Stimulated activated CD4-positive, alpha-beta T cell treated with anti-CD3 and anti-CD28 coated beads, Interleukin-4, amount 100 ng/mL, for 48 hours (primary cell): ENCODE results near the gene CUL4B.
"Not testable (repeated sequence)": the region's sequence is repeated elsewhere in the genome, so short reads cannot be mapped to it uniquely, and the experiment has no call there.

Source experiments
- DNase-seq, 2 donors: peaks; one replicate each; pipeline ENCODE4 v3.0.0-alpha.2; 2020; ENCODE audit warnings: low read depth in 2 of 2

The CUL4B gene

DNA sequence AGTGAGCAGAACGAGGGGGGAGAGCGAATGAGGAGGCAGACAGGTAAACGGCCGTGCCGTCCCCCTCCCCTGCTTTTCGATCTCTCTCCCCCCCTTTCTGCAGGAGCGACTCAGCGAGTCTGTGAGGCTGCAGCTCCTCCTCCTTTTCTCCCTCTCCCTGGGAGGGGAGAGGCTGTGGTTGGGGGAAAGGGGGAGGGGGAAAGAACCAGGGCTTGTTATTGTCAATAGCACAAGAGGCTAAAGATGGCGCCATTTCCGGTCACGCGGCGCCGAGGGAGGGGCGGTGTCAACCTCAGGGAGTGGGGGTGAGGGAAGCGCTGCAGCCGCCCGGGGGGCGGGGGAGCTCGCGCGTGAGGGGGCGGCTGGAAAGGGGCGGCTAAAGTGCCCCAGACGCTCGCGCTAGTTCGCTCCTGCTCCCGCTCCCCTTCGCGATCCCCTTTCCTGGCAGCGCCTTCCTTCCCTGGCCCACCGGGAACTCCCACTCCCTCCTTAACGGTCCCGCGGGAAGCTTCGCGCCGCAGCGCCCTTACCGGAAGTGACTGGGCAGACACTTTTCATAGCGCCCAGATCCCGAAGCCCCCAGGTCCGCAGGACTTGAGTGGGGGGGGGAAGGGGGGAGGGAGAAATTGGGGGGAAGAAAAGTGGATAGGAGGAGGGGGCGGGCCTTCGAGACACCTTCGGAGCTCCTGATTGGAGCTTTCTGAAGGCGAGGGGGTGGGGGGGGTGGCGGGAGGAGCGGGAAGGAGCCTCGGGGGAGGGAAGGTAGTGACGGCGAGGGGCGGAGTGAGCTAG is at the start of gene CUL4B:
TSS of gene CUL4B (minus strand) at position 121 of the 792 bp plus-strand sequence. CDS start 324 bp downstream, outside the sequence.
- DNase-seq: peak; percentile 77 to 88

DNA sequence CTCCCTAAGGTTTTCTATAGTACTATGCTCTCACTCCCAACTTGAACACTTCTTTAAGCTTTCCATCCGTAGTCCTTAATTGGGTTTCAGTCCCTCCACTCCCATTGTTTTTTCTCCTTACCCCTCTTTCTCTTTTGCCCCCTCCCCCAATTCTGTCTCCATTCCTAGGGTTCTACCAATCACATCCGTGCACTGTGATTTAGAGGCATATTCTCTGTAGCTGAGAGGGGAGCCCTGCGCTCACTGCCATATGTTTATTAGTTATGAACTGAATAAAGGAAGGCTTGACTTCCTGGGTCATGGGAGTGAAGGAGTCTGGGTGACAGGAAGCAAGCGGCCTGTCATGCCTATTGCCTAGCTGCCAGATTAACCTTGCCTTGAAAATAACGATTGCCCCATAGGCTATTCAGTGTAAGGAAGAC is 43.6 kb upstream of the CUL4B start:
- DNase-seq: no peak

DNA sequence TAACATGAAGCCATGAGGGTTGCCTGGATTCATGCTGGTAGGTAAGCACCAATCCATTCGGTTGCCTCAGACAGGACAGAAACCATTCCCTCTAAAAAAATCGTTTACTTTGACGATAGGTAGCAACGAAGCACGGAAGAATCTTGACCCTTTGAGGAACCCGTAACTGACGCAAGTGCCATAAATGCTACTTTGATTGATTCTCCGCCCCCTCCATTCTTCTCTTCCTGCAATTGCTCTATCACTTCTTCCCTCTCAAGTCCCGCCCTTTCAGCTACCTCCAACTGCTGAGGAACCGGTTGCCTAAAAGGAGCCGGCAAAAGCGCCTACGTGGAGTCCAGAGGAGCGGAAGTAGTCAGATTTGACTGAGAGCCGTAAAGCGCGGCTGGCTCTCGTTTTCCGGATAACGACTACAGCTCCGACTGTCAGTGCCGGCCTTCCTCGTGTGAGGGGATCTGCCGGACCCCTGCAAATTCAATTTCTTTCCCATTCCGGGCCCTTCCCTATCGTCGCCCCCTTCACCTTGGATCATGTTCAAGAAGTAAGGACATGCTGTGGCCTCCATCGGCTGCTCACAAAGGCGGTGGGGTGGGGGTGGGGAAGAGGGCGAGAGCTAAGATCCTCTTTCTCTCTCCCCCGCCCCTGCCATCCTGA is 43.1 kb upstream of the CUL4B start, which contains the start of gene MCTS1:
TSS of gene MCTS1 (plus strand) at position 395 of the 654 bp plus-strand sequence. CDS start at position 531, 136 bp downstream.
- DNase-seq: peak; percentile 52 to 67

DNA sequence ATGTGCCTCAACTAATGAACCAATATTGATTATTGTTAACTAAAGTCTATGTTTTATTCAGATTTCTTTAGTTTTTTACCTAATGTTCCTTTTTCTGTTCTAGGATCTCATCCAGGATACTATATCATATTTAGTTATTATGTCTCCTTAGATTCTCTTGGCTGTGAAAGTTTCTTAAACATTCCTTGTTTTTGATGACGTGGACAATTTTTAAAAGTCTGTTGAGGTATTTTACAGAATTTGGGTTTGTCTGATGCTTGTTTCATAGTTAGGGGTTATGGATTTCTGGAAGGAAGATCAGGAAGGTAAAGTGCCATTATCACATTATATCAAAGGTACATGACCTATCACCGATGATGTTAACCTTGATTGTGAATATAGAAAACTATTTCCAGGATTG is 24.9 kb upstream of the CUL4B start:
- DNase-seq: no peak

DNA sequence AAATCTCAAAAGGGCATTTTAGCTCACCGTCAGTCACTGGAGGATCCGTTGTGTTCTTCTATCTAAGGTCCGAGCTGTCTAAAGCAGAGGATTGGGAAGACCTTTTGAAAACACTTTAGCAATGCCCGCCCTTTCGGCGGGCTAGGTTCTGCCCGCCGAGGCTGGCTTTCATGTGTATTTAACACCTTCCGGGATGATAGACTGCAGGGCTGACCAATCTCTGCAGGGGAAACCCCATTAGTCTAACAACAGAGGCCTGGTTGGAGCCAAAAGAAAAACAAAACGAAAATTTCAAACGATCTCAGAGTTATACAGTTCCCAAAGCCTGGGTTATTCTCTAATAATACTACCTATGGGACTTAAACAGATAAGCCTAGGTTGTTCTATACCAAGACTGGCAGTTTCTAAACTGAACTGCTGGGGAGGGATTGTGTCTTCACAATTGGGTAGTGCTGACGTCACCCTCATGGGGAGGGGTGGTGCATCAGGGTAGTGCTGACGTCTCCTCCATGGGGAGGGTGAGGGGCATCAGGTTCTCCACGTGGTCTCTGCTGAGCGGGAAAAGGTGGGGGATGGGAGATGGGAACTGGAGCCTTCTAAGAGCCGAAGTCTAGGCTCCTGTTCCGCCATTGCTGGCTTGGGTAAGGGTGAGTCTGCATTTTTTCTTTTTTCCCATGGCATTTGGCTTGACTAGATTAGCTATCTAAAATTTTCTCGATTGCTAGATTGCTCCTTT is 14.8 kb upstream of the CUL4B start:
- no peak for DNase-seq

DNA sequence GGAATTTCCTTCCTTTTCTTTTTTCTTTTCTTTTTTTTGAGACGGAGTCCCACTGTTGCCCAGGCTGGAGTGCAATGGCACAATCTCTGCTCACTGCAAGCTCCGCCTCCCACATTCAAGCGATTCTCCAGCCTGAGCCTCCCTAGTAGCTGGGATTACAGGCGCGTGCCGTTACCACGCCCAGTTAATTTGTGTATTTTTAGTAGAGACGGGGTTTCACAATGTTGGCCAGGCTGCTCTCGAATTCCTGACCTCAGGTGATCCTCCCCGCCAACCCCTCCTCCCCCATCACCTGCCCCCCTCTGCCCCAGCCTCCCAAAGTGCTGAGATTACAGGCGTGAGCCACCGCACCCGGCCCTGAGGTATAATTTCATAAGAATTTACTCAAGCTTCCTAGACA is 13.0 kb upstream of the CUL4B start:
- DNase-seq: not testable (repeated sequence)

DNA sequence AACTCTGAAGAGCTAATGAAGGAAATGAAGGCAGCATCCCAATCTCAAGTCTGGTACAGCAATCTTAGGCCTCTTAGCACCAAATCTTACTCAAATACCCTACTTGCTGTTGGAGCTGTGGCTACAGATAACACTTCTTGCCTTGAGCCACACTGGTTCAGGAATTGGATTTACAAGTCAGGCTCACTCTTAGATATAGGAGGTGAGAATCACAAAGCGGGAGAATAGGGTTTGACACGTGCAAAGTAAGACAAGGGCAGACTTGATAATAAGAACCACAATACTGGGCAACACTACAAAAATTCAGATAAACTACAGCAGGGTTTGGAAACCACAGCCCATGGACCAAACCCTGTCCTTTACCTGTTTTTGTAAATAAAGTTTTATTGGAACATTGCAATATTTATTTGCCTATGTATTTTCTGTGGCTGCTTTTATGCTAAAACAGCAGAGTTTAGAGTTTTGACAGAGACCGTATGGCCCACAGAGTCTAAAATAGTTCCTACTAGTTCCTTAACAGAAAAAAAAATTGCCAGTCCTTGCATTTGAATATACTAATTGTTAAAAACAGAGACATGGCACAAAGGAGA is 9.3 kb upstream of the CUL4B start:
- no peak for DNase-seq

DNA sequence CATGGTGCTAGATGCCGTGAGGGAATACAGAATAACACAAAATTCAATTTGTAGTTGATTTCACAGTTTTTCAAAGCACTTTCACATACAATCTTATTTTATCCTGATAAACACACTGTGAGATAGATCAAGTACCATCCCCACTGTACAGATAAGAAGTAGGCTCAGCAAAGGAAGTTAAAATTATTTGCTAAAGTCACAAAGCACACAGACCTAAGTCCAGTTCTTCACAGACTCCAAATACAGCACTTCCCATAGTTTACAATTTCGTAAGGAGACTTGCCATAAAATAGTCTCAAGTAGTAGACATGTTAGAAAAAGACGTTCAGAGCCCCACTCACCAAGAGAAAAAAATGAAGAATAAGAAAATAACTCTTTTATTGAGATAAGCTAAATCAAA is 7.8 kb upstream of the CUL4B start:
- no peak for DNase-seq

DNA sequence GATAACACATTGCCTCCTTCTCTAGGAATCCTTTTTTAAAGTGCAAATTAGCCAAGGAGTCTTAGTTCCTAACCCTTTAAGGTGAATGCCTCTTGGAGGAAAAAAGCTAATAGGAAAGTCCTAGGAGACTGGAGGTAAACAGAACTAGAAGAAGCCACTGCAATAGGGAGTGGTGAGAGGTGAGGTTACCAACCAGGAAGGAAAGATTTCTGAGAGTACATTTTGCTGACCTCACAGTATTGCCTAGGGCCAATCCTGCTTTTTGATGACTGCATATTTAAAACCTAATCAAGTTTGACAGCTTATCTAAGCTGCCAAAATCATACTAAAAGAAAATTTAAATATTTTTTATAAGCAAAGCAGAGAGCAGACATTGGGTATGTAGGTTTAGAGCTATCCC is 7.3 kb upstream of the CUL4B start:
- DNase-seq: no peak

DNA sequence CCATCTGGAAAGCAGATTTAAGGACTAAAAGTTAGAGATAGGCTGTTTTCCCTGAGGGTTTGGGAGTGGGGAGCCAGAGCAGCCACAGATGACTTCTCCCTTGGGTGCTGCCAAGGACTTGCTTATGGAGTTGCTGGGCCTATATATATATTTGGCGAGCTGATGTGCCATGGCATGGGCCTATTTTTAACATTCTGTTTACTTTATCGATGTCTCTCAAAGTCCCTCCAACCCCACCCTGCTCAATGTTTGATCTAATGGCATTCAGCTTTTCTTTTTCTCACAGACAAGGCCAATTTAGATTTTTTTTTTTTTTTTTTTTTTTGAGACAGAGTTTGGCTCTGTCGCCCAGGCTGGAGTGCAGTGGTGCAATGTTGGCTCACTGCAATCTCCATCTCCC is 6.1 kb upstream of the CUL4B start:
- no peak for DNase-seq

DNA sequence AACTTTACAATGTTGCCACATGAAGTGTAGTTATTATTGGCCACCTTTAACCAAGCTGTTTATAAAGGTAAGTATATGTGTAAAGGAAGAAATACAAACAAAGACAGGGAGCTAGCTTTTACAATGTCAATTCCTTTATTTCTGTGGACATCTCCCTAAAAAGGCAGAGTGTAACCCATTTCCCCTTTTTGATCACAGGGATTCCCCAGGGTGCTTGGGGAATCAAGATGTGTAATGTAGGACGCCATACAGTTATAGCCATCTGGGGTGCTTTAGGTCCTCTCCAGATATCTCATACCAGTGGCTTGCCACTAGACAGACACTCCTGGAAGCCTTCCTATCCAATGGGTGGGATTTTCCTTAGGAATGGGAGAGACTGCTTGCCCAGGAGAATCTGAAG is 4.2 kb upstream of the CUL4B start:
- no peak for DNase-seq

DNA sequence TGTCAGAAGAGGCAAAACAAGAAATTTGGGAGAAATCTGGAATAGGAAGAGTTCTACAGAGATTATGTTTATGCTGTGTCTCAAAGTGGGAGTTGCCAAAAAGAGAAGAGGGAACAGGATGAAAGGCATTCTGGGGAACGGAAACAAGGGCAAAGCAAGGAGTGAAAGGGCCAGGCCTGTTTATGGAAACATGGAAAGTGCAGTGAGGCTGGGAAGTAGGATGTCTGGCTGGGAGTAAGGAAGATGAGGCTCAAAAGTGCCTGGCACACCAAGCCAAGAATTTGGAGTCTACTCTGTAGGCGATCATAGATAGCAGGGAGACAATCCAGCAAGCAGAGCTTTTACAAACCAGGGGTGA is 1.8 kb upstream of the CUL4B start:
- no peak for DNase-seq

DNA sequence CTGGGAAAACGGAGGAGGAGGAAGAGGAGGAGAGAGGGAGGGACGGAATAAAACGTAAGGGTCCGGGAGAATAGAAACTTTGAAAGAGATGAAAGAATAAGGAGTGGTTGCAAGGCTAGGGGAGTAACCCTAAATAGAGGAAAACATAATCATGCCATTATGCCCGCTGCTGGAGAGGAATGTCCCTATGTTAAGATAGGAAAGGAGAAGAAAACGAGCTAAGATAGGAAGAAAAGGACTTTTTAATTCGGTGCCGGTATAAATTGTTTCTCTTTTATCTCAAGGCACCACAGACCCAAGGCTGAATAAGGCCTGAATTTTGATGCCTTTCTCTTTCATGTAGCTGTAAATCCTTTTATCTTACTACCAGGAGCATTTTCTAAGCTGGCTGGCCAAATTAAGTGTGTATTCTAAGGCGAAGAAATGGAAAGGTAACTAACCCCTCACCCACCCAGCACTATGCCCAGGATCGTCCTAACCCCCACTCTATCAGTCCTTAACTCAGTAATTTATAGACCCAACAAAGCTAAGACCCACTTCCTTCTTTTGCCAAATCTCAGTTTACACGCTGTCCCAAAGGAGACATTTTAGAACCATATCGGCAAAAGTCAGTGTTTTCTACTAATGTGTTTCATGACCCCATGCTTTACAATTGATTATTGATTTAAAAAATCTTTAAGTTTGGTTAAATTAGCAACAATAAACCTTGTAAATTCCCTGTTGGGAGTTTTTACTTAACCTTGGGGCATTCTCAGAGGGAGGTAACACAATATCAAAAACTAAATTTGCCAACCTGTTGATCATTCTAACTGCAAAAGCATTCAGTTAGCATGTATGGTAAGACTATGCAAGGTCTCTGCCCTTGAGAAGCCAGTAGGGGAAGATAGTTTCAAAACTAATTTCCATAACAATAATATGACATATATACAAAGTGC is 1.1 kb upstream of the CUL4B start:
- no peak for DNase-seq

DNA sequence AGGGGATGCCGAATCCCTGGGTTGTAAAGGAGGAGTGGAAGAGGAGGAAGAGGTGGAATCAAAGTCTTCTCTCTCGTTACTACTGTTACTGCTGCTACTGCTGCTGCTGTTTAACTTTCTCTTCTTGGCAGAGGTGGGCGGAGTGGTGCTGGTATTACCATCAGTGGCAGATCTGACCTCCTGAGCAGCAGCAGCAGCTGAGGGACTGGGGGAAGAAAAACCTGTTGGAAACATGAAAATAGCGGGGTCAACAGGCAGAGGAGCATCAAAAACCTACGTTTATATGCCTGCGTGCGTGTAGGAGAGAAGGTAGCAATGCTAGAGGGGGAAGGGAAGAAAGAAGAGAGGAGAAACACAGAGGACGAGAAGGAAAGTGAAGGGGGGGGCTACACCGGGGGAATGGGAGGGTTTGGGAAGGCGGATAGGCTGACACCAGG is 339 bp downstream of the CUL4B start:
- DNase-seq: peak; percentile 12 to 23

DNA sequence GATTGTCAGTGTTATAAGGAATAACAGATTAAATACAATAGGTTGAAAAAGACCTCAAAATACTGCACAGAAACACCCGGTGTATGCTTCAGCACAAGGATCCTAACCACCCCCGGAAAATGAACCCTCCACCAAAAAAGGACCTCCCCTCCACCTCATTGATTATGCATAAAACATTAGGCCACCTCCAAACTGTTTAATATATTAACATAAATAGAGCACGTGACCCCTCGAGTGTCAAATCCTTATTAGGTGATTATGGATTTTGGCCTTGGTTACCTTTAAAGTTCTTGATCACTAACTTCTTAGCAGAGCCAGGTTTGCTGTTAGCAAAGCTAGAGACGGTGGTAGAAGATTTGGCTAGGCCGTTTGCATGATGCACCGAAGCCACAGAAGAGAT is 958 bp downstream of the CUL4B start:
- no peak for DNase-seq

DNA sequence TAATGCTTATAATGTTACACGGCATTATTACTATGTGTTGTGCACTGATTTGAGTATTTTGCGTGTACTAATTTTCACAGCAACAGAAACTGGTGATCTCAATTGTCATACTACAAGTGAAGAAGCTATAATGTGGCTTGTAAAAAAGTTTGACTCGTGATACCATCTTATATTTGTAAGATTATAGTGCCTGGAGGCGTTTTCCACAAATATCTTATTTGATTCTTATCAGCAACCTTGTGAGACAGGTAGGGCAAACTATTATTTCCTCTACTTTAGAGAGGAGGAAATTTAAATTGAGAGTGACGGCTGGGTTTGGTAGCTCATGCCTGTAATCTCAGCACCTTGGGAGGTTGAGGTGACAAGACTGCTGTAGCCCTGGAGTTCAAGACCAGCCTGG is 4.5 kb downstream of the CUL4B start:
- no peak for DNase-seq

DNA sequence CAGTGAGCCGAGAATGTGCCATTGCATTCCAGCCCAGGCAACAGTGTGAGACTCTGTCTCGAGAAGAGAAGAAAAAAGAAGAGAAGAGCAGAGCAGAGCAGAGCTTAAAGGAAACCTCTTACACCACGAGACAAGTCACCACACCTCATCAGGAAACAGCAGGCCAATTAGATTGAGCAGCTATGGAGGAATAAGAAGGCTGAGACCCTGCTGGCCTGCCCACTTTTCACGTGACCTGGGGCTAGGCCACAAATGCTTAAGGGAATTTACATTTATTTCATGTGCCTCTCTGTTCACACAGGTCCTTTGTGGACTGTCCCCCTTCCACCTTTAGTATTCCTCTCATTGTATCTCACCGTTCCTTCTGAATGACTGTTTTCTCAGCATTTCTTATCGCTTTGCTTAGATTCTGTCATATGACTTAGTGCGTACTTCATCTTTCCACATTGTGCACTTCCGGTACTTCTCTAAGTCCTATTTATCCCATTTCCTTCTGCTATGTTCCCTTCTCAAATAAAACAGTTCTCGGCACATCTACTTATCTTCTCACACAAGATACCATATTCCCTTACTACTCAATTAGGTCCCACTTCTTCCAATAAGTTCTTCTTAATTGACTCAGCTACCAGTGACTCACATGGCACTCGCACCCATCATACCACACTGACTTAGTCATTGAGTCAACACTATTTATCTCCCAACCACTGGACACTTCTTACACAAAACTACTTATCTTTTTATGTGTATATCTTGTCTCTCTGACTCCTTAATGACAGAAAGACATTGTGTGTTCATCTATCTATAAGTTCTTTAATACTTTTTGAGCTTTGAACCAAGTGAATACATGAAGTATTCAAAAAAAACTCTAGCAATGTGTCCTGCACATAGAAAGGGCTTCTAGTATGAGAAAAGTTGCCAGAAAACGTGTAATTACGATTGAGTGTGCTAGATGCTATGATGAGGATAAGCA is 11.0 kb downstream of the CUL4B start:
- DNase-seq: no peak

DNA sequence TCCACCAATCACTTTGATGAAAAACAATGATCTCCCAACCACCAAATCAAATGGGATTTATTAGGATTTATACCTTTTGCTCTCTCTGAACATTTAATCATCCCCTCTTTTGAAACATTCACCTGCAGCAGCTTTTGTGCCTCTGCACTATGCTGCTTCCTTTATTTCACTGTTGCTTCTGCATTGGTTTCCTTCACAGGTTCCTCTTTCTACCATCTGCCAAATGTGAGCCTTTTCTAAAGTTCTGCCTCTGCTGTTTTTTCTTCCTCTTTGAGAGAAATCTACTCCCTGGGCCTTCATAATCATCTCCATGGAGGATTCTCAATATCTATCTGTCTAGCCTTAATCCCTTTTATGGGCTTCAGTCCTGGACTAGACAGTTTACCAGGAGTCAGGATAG is 24.7 kb downstream of the CUL4B start:
- DNase-seq: no peak

DNA sequence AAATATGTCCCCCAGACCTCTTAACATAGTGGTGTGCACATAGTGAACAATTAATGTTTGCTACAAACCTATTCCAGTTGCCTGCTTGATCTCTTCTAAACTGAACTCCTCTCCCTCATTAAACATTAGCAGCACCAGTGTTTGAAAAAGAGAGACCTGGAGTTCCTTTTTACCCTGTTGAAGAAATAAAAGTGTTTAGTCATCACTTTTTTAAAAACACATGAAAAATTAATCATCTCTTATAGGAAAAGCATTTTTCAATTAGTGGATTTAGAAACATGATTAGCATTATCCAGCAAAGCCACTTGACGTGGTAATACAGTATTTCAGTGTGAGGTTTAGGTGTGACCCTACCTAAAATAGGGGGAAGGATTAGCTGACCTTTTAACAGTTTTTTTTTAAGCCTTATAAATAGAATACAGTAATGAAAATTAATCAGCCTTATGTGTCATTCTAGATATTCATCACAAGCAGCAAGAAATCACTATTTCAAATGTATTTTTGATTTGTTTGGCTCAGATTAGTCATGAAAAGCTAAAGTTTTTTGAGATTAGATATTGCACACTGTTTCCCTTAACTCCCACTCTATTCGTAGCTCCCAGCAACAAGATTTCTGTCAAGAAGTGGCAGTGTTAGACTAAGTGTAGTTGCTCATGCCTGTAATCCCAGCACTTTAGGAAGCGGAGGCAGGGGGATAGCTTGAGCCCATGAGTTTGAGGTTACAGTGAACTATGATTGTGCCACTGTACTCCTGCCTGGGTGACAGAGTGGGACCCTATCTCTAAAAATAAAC is 26.2 kb downstream of the CUL4B start:
- no peak for DNase-seq
